ENCODE results near the gene DUSP19. TPM values are rescaled to one million over a fixed set of nuclear protein-coding genes. Genes with fewer than 3 reads are reported as not detected.
A peak's percentile ranks its signal among the peaks of the same experiment; 100 is the strongest.

Gene DUSP19
- total RNA-seq, 4 donors from 2014 or later = 1.6 to 2.7 (median 1.8) TPM; not detected in 1

DNA sequence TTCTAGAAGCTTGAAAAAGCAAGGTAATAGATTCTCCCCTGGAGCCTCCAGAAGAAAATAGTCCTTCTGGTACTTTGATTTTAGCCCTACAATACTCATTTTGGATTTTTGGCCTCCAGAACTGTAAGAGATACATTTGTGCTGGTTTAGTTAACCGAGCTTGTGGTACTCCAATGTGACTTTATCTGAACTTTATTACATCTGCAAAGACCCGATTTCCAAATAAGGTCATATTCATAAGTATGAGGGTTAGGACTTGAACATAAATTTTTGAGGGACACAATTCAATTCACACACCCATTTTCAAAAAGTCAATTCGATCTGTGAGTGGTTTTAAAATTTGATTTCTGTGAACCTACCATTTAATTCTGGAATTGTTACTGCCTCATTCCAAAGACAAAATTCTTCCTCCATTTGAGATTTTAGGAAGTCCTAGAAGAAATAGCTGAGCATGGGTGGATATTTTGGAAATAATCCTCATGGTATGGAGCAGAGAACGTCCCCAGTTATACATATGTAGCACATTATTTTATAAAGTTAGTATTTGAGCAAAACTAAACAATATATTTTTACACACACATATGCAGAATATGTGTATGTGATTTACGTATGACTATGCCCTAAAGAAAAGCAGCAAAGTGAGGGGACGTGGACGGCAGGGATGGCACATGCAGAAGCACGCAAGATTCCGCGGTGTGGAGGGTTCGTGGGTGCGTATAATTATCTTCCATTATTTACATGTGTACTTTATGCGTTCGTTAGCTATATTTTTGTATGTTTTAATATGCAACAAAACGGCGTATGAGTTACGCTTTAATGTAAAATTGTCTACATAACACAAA lies 44.8 kb downstream of the DUSP19 start:
- WGBS, 2 donors (ENCODE audit: low coverage in 1 of 2) = 27 to 34% methylated on average over 16 to 17 of the region's 17 CpGs
- Histone ChIP-seq H3K27ac (peak overlapping the region; percentile 89 to 95 (median 93)), H3K9me3 (no peaks in the 10 kb centered on the region), H3K27me3 (no peaks in the 10 kb centered on the region), H3K4me3 (peak overlapping the region; percentile 28 to 74 (median 70)), H3K36me3 (no peaks in the 10 kb centered on the region), H3K4me1 (peaks cover 7 to 21% (median 13%) of the 10 kb centered on the region in 4 donors)
- intact Hi-C loops (cut with DNase I; ENCODE audit: low total_unique reads) (no loop called here), in situ Hi-C loops (cut with MboI; ENCODE audit: low pct_ligation_motif_present in 1 of 4, low pct_unique_long_range_greater_than_20kb in 1 of 4, low sequenced_read_pairs in 3 of 4) (no loop called here)
- TF ChIP-seq POLR2A (IDR thresholded peaks at IDR 0.05) (no peak), EP300 (IDR thresholded peaks at IDR 0.05; ENCODE audit: low read depth) (no peak), POLR2AphosphoS5 (IDR thresholded peaks at IDR 0.05) (no peak)
- TF ChIP-seq, protein P1, sequence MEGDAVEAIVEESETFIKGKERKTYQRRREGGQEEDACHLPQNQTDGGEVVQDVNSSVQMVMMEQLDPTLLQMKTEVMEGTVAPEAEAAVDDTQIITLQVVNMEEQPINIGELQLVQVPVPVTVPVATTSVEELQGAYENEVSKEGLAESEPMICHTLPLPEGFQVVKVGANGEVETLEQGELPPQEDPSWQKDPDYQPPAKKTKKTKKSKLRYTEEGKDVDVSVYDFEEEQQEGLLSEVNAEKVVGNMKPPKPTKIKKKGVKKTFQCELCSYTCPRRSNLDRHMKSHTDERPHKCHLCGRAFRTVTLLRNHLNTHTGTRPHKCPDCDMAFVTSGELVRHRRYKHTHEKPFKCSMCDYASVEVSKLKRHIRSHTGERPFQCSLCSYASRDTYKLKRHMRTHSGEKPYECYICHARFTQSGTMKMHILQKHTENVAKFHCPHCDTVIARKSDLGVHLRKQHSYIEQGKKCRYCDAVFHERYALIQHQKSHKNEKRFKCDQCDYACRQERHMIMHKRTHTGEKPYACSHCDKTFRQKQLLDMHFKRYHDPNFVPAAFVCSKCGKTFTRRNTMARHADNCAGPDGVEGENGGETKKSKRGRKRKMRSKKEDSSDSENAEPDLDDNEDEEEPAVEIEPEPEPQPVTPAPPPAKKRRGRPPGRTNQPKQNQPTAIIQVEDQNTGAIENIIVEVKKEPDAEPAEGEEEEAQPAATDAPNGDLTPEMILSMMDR (IDR thresholded peaks at IDR 0.05) = no peak
- DNase-seq = no peak

DNA sequence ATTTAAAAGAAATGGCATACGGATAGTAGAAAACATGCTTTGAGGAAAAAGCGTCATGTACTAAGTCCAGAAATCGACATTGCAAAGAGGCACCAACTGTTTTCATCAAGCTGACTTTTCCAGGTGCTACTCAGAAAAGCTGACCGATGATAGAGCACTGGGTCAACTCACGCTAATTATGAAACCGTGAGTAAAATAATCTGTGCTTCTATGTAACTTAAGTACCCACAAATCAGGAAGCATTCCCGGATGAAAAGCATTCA lies 45.3 kb downstream of the DUSP19 start:
- 3% methylated on average over 5 to 7 of the region's 7 CpGs for WGBS, 2 donors (ENCODE audit: low coverage in 1 of 2)
- H3K27ac ChIP-seq = peak overlapping the region; percentile 89 to 95 (median 93)
- DNase-seq = no peak
- peaks cover 0 to 5% (median 0%) of the 10 kb centered on the region in 4 donors for H3K36me3 ChIP-seq
- in situ Hi-C loops (cut with MboI; ENCODE audit: low pct_ligation_motif_present in 1 of 4, low pct_unique_long_range_greater_than_20kb in 1 of 4, low sequenced_read_pairs in 3 of 4) (no loop called here), intact Hi-C loops (cut with DNase I; ENCODE audit: low total_unique reads) (no loop called here)
- H3K4me1 ChIP-seq = peaks cover 7 to 21% (median 13%) of the 10 kb centered on the region in 4 donors
- no peaks in the 10 kb centered on the region for H3K27me3 ChIP-seq
- H3K9me3 ChIP-seq = no peaks in the 10 kb centered on the region
- TF ChIP-seq, protein P1 (IDR thresholded peaks at IDR 0.05) = no peak
- no peak for TF ChIP-seq EP300 (IDR thresholded peaks at IDR 0.05; ENCODE audit: low read depth)
- TF ChIP-seq POLR2AphosphoS5 (IDR thresholded peaks at IDR 0.05) = no peak
- no peak for TF ChIP-seq POLR2A (IDR thresholded peaks at IDR 0.05)
- H3K4me3 ChIP-seq = peak overlapping the region; percentile 28 to 74 (median 70)

- H3K4me1 ChIP-seq = peaks cover 7 to 21% (median 13%) of the 10 kb centered on the region in 4 donors
- peak within 1 kb of the TSS; percentile 69 to 80 (median 72) for H3K4me3 ChIP-seq
- peak within 1 kb of the TSS; percentile 89 to 95 (median 93) for H3K27ac ChIP-seq
- WGBS, 2 donors (ENCODE audit: low coverage in 1 of 2) = 0% methylated on average over 40 of the region's 43 CpGs; no CpG with 5 or more reads in 1 of the 2 donors
- H3K27me3 ChIP-seq = no peaks in the 10 kb centered on the region
- TF ChIP-seq POLR2A (IDR thresholded peaks at IDR 0.05) (no peak), POLR2AphosphoS5 (IDR thresholded peaks at IDR 0.05) (peak; percentile 33 to 57 (median 37)), EP300 (IDR thresholded peaks at IDR 0.05; ENCODE audit: low read depth) (no peak)
- TF ChIP-seq, protein P1 (IDR thresholded peaks at IDR 0.05) = no peak
- peak; percentile 89 for DNase-seq
- intact Hi-C loops (cut with DNase I; ENCODE audit: low total_unique reads) = no loop called here
- peaks cover 0 to 6% (median 0%) of the 10 kb centered on the region in 4 donors for H3K36me3 ChIP-seq
- in situ Hi-C loops (cut with MboI; ENCODE audit: low pct_ligation_motif_present in 1 of 4, low pct_unique_long_range_greater_than_20kb in 1 of 4, low sequenced_read_pairs in 3 of 4) = no loop called here
- H3K9me3 ChIP-seq = no peaks in the 10 kb centered on the region
Observed at GRCh38 chr2:183124222-183124956, 45.8 kb downstream of the DUSP19 start, which contains the start of gene NUP35. TSS of gene NUP35 (plus strand) at chr2:183124443. CDS start at chr2:183124458, 15 bp downstream.

DNA sequence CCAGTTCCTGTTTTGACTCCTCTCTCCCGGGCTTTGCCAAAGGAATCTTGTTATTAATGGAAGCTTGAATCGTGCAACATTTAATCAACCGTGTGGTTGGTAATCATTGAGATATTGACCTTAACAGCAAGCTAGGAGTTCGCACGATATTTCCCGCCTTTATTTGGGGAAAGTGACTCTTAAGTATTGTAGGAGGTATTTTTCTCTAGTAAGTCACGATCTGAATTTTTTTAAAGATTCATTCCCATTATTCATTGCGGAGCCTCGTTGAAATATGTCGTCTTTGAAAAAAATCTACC lies 46.4 kb downstream of the DUSP19 start:
- Histone ChIP-seq H3K4me3 (peak overlapping the region; percentile 69 to 80 (median 72)), H3K36me3 (peaks cover 0 to 6% (median 0%) of the 10 kb centered on the region in 4 donors), H3K27ac (peak overlapping the region; percentile 89 to 95 (median 93)), H3K9me3 (no peaks in the 10 kb centered on the region), H3K27me3 (no peaks in the 10 kb centered on the region), H3K4me1 (peaks cover 7 to 21% (median 13%) of the 10 kb centered on the region in 4 donors)
- intact Hi-C loops (cut with DNase I; ENCODE audit: low total_unique reads) = no loop called here
- WGBS, 2 donors (ENCODE audit: low coverage in 1 of 2) = 1 to 2% methylated on average over 9 to 10 of the region's 10 CpGs
- no peak for DNase-seq
- TF ChIP-seq POLR2A (IDR thresholded peaks at IDR 0.05) (no peak), POLR2AphosphoS5 (IDR thresholded peaks at IDR 0.05) (no peak), EP300 (IDR thresholded peaks at IDR 0.05; ENCODE audit: low read depth) (no peak)
- TF ChIP-seq, protein P1 (IDR thresholded peaks at IDR 0.05) = no peak
- in situ Hi-C loops (cut with MboI; ENCODE audit: low pct_ligation_motif_present in 1 of 4, low pct_unique_long_range_greater_than_20kb in 1 of 4, low sequenced_read_pairs in 3 of 4) = no loop called here
